ENCODE measurements around the gene C1QTNF3. TPM values are rescaled to one million over a fixed set of nuclear protein-coding genes. Genes with fewer than 3 reads are reported as not detected.
"Not testable (repeated sequence)": the region's sequence is repeated elsewhere in the genome, so short reads cannot be mapped to it uniquely, and the experiment has no call there.

C1QTNF3 gene
- total and polyA plus RNA-seq, 12 donors, result 0.42 to 13.0 (median 1.9) TPM

GRCh38 chr5:34074071-34074470, 31.1 kb upstream of the C1QTNF3 start:
- WGBS, 4 donors, result 55 to 67% (median 60%) methylated on average over 2 of the region's 3 CpGs
- H3K27ac ChIP-seq, result not testable (repeated sequence)

GRCh38 chr5:34070626-34071025, 27.6 kb upstream of the C1QTNF3 start:
- H3K27ac ChIP-seq; H3K9me3 ChIP-seq (replicated peaks in 1 of 3); H3K27me3 ChIP-seq; intact Hi-C loops (cut with DNase I); H3K4me1 ChIP-seq (replicated peaks in 1 of 2); H3K36me3 ChIP-seq (replicated peaks in 1 of 2); H3K4me3 ChIP-seq; DNase-seq: not testable (repeated sequence)
- 70 to 100% (median 91%) methylated on average over 1 to 3 of the region's 3 CpGs for WGBS, 4 donors

More at GRCh38 chr5:34074071-34074470, 31.1 kb upstream of the C1QTNF3 start:
- H3K9me3 ChIP-seq (replicated peaks in 1 of 3); H3K27me3 ChIP-seq; H3K4me3 ChIP-seq; H3K36me3 ChIP-seq (replicated peaks in 1 of 2); H3K4me1 ChIP-seq (replicated peaks in 1 of 2); DNase-seq; intact Hi-C loops (cut with DNase I): not testable (repeated sequence)

GRCh38 chr5:34064656-34065055, 21.6 kb upstream of the C1QTNF3 start:
- H3K36me3 ChIP-seq (replicated peaks in 1 of 2), result no peaks in the 10 kb centered on the region
- no peak overlapping the region for H3K27ac ChIP-seq
- no peak for DNase-seq
- H3K9me3 ChIP-seq (replicated peaks in 1 of 3), result no peaks in the 10 kb centered on the region
- 94 to 97% (median 97%) methylated on average over 6 of the region's 6 CpGs for WGBS, 4 donors
- no peaks in the 10 kb centered on the region for H3K27me3 ChIP-seq
- intact Hi-C loops (cut with DNase I), result no loop called here
- TF ChIP-seq CTCF (IDR thresholded peaks at IDR 0.05), result no peak
- no peak for TF ChIP-seq POLR2A (IDR thresholded peaks at IDR 0.05)
- no peak overlapping the region for H3K4me3 ChIP-seq
- no peaks in the 10 kb centered on the region for H3K4me1 ChIP-seq (replicated peaks in 1 of 2)

- H3K36me3 ChIP-seq (replicated peaks in 1 of 2), result no peaks in the 10 kb centered on the region
- no peak for TF ChIP-seq CTCF (IDR thresholded peaks at IDR 0.05)
- TF ChIP-seq POLR2A (IDR thresholded peaks at IDR 0.05), result no peak
- intact Hi-C loops (cut with DNase I), result no loop called here
- no peak for DNase-seq
- H3K9me3 ChIP-seq (replicated peaks in 1 of 3), result no peaks in the 10 kb centered on the region
- no peak overlapping the region for H3K4me3 ChIP-seq
- WGBS, 4 donors, result 81 to 89% (median 84%) methylated on average over 3 of the region's 3 CpGs
- H3K4me1 ChIP-seq (replicated peaks in 1 of 2), result no peaks in the 10 kb centered on the region
- no peaks in the 10 kb centered on the region for H3K27me3 ChIP-seq
- no peak overlapping the region for H3K27ac ChIP-seq
Measured at GRCh38 chr5:34062419-34062818, 19.4 kb upstream of the C1QTNF3 start.

- no peak for DNase-seq
- Histone ChIP-seq H3K27ac (no peak overlapping the region), H3K27me3 (no peaks in the 10 kb centered on the region), H3K4me3 (no peak overlapping the region), H3K36me3 (replicated peaks in 1 of 2) (no peaks in the 10 kb centered on the region), H3K4me1 (replicated peaks in 1 of 2) (no peaks in the 10 kb centered on the region), H3K9me3 (replicated peaks in 1 of 3) (no peaks in the 10 kb centered on the region)
- TF ChIP-seq POLR2A (IDR thresholded peaks at IDR 0.05), result no peak
- no peak for TF ChIP-seq CTCF (IDR thresholded peaks at IDR 0.05)
- intact Hi-C loops (cut with DNase I), result no loop called here
Measured at GRCh38 chr5:34061993-34062392, 19.0 kb upstream of the C1QTNF3 start.
